ENCODE results near the gene PTPRM. TPM values are rescaled to one million over a fixed set of nuclear protein-coding genes. Genes with fewer than 3 reads are reported as not detected.

Gene PTPRM
- total RNA-seq, 1 experiment from 2014 or later: 6.2 TPM

GRCh38 chr18:7696780-7697179 is 129.7 kb downstream of the PTPRM start:
- no peak overlapping the region for H3K9ac ChIP-seq (ENCODE audit: extremely low read depth, insufficient read length, low read length)
- H4K5ac ChIP-seq (ENCODE audit: insufficient read length, low read depth, low read length): no peak overlapping the region
- Mint-ChIP-seq H3K36me3 (ENCODE audit: insufficient read depth in 1 of 3, low read depth in 3 of 3) (no peaks in the 10 kb centered on the region; a peak in 1 of 7 replicates), H3K4me1 (no peaks in the 10 kb centered on the region), H3K27me3 (ENCODE audit: low read depth) (peaks cover 4% of the 10 kb centered on the region; the same call in 1 of the 2 replicates), H3K9me3 (no peaks in the 10 kb centered on the region), H3K27ac (no peak overlapping the region), H3K4me3 (no peak overlapping the region)
- H3K23me2 ChIP-seq (ENCODE audit: insufficient read length, low read depth, low read length, poor library complexity, severe bottlenecking): no peaks in the 10 kb centered on the region
- no peak overlapping the region for H2BK5ac ChIP-seq (ENCODE audit: insufficient read length, low read length)
- no peaks in the 10 kb centered on the region for H3K4me1 ChIP-seq (ENCODE audit: insufficient read depth, low read length)
- H2BK15ac ChIP-seq (ENCODE audit: low read depth, low read length): no peak overlapping the region
- H3K4me2 ChIP-seq (ENCODE audit: insufficient read depth, insufficient read length, low read length): no peak overlapping the region
- H3K79me2 ChIP-seq (ENCODE audit: insufficient read depth, low read length): no peaks in the 10 kb centered on the region
- H2BK12ac ChIP-seq (ENCODE audit: insufficient read length, low read depth, low read length): no peak overlapping the region
- no peak for TF ChIP-seq CTCF (conservative IDR thresholded peaks at IDR 0.05)
- H2BK120ac ChIP-seq (ENCODE audit: low read depth, low read length, poor library complexity, severe bottlenecking): no peak overlapping the region
- H3K14ac ChIP-seq (ENCODE audit: insufficient read depth, low read length): no peak overlapping the region
- H2BK20ac ChIP-seq (ENCODE audit: low read depth, low read length, poor library complexity, severe bottlenecking): no peak overlapping the region
- H3K27me3 ChIP-seq (ENCODE audit: insufficient read depth, low read length): no peaks in the 10 kb centered on the region
- no CpG with 5 or more reads among the region's 3 CpGs for WGBS (ENCODE audit: extremely low coverage, insufficient read length, low lambda C conversion rate)
- no peak overlapping the region for H4K91ac ChIP-seq (ENCODE audit: insufficient read length, low read depth, low read length)
- no peak overlapping the region for H3K23ac ChIP-seq (ENCODE audit: insufficient read length, low read depth, low read length)
- H3K4ac ChIP-seq (ENCODE audit: low read depth, low read length): no peak overlapping the region
- no peak overlapping the region for H3K27ac ChIP-seq (ENCODE audit: insufficient read length, low read depth, low read length)
- no peaks in the 10 kb centered on the region for H4K20me1 ChIP-seq (ENCODE audit: control insufficient read depth, insufficient read depth, insufficient read length)
- no peaks in the 10 kb centered on the region for H3K79me1 ChIP-seq (ENCODE audit: insufficient read depth, low read depth, low read length, poor library complexity, severe bottlenecking)
- H3K18ac ChIP-seq (ENCODE audit: insufficient read length, low read depth, low read length): no peak overlapping the region
- H2AK5ac ChIP-seq (ENCODE audit: insufficient read length, low read length): no peak overlapping the region
- H3K9me3 ChIP-seq (ENCODE audit: control insufficient read depth, low read depth, low read length): no peaks in the 10 kb centered on the region
- no peak for DNase-seq
- no peak overlapping the region for H4K8ac ChIP-seq (replicated peaks; ENCODE audit: insufficient read length, low read depth, low read length)
- H2AFZ ChIP-seq (ENCODE audit: low read length): no peak overlapping the region
- H3K56ac ChIP-seq (ENCODE audit: insufficient read length, low read depth, low read length): no peak overlapping the region
- no peak overlapping the region for H3T11ph ChIP-seq (ENCODE audit: low read length)
